SJCRH30 (cell line): ENCODE measurements around the gene KLHL40. TPM values are rescaled to one million over a fixed set of nuclear protein-coding genes. Genes with fewer than 3 reads are reported as not detected.

ENCODE experiments used
- DNase-seq, 2 experiments: peaks; one replicate each; pipeline ENCODE4 v3.0.0-alpha.2; 2015 to 2020
- H3K27ac ChIP-seq: fragments of 250-450 bp; sonication (Bioruptor Pico); 2 replicates; pipeline ENCODE4 v1.5.1; 2020; ENCODE audit warnings: mild to moderate bottlenecking, moderate library complexity
- H3K27me3 ChIP-seq: fragments of 250-450 bp; sonication (Bioruptor Pico); 2 replicates; pipeline ENCODE4 v1.5.1; 2020; ENCODE audit warnings: mild to moderate bottlenecking, moderate library complexity
- H3K36me3 ChIP-seq: fragments of 250-450 bp; sonication (Bioruptor Pico); 2 replicates; pipeline ENCODE4 v1.5.1; 2020; ENCODE audit warnings: mild to moderate bottlenecking, moderate library complexity
- H3K4me1 ChIP-seq: fragments of 250-450 bp; sonication (Bioruptor Pico); 2 replicates; pipeline ENCODE4 v1.5.1; 2020; ENCODE audit warnings: mild to moderate bottlenecking, moderate library complexity
- H3K4me3 ChIP-seq: fragments of 250-450 bp; sonication (Bioruptor Pico); 2 replicates; pipeline ENCODE4 v1.5.1; 2020; ENCODE audit warnings: mild to moderate bottlenecking, moderate library complexity
- H3K9me3 ChIP-seq: fragments of 250-450 bp; sonication (Bioruptor Pico); replicated peaks from 2 replicates; pipeline ENCODE4 v1.5.1; 2020; ENCODE audit warnings: mild to moderate bottlenecking, moderate library complexity
- total RNA-seq: library from RNA; depleted of rRNA; stranded (reverse); fragments of >200 nt; shearing (Covaris generic); gene quantifications from 2 replicates; pipeline ENCODE4 v1.2.3, GENCODE V29; 2014

The KLHL40 gene
- total RNA-seq, 1 experiment from 2014 or later: 0.59 TPM

DNA sequence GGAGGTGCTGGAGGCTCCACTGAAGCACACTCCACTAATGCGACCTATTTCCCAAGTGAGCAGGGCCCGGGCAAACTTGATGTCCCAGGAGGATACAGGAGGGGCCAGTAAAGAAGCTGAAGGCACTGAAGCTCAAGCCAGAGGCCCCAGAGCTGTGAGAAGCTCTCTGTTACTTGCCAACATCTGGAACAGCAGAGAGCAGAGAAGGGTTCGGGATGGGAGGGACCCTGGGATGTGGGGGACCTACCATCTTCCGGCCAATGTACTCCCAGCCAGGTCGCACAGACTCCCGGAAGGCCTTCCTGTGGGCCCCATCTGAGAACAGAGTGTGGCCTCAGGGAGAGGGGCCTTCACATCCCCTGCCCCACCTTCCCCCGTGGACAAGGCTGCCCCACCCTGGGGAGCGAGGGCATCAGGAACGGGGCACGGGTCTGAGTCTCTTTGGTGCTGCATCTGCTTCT, 14.2 kb downstream of the KLHL40 start:
- Histone ChIP-seq H3K9me3 (no peaks in the 10 kb centered on the region), H3K4me3 (no peak overlapping the region), H3K36me3 (no peaks in the 10 kb centered on the region), H3K4me1 (no peaks in the 10 kb centered on the region; the same call in 1 of the 2 replicates), H3K27me3 (no peaks in the 10 kb centered on the region), H3K27ac (no peak overlapping the region)
- DNase-seq: no peak

- H3K9me3 ChIP-seq: no peaks in the 10 kb centered on the region
- no peak for DNase-seq
- no peak overlapping the region for H3K4me3 ChIP-seq
- H3K4me1 ChIP-seq: no peaks in the 10 kb centered on the region; the same call in 1 of the 2 replicates
- H3K27me3 ChIP-seq: no peaks in the 10 kb centered on the region
- H3K27ac ChIP-seq: no peak overlapping the region
- H3K36me3 ChIP-seq: no peaks in the 10 kb centered on the region
Observed at GRCh38 chr3:42700366-42701288, 15.3 kb downstream of the KLHL40 start.

DNA sequence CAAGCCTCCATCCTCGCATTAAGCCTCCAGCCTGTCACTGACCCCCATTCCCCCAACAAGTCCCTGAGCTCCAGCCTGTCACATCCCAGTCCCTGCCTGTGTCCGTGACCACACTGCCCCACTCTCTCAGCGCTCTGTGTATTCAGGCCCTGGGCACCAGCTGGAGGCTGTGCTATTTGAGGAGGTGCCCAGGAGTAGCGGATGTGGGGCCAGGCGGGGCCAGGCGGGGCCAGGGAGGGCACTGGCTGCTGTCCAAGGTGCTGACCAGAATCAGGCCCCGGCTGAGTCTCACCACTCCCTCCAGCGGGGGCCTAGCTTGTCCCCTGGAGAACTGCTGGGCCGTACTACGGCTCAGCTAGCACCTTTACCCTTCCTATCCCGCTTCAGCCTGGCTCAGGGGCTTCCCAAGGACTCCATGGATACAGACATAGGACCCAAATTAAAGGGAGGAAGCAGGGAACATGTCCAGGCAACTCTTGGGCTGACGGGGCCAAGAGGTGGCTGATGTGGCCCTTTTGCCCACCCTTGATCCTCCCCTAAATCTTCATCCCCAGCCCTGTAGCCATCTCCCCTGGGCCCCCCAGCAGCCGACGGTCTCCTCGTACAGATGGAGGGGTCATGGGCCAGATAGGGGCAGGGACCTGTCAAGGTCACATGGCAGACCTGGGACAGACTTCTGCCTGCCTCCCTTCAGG, 16.2 kb downstream of the KLHL40 start:
- peak; percentile 66 to 74 for DNase-seq

GRCh38 chr3:42702066-42702951, 17.0 kb downstream of the KLHL40 start, which contains the start of gene HHATL:
Gene HHATL, minus strand, starts transcription at chr3:42702798. Its CDS starts 1,972 bp downstream, at chr3:42700826.
- Histone ChIP-seq H3K9me3 (no peaks in the 10 kb centered on the region), H3K4me3 (no peak within 1 kb of the TSS), H3K27me3 (no peaks in the 10 kb centered on the region), H3K4me1 (no peaks in the 10 kb centered on the region; the same call in 1 of the 2 replicates), H3K27ac (no peak within 1 kb of the TSS), H3K36me3 (no peaks in the 10 kb centered on the region)
- no peak for DNase-seq

More for the DNA sequence above, 16.2 kb downstream of the KLHL40 start:
- Histone ChIP-seq H3K27ac (no peak overlapping the region), H3K36me3 (no peaks in the 10 kb centered on the region), H3K9me3 (no peaks in the 10 kb centered on the region), H3K27me3 (no peaks in the 10 kb centered on the region), H3K4me1 (no peaks in the 10 kb centered on the region; the same call in 1 of the 2 replicates), H3K4me3 (no peak overlapping the region)

- no peak for DNase-seq
- no peaks in the 10 kb centered on the region for H3K27me3 ChIP-seq
- H3K4me3 ChIP-seq: no peak overlapping the region
- H3K9me3 ChIP-seq: no peaks in the 10 kb centered on the region
- no peak overlapping the region for H3K27ac ChIP-seq
- H3K4me1 ChIP-seq: no peaks in the 10 kb centered on the region; the same call in 1 of the 2 replicates
- H3K36me3 ChIP-seq: no peaks in the 10 kb centered on the region
Observed at GRCh38 chr3:42702982-42703694, 17.8 kb downstream of the KLHL40 start.

DNA sequence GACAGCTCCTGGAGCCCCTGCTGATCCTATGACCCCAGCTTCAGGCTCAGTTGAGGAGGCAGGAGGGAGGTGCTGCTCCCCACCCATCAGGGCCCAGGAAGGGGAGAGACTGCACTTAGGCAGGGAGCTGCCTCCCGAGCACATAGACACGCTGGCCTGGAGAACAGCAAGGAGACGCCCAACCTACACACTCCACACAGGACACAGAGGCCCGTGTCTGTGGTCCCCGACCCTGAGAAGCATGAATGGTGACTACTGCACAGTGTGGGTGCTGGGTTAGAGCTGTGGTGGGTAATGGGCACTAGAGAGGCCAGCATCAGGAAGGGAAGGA, 18.3 kb downstream of the KLHL40 start:
- Histone ChIP-seq H3K36me3 (no peaks in the 10 kb centered on the region), H3K4me1 (no peaks in the 10 kb centered on the region; the same call in 1 of the 2 replicates), H3K27me3 (no peaks in the 10 kb centered on the region), H3K27ac (no peak overlapping the region), H3K9me3 (no peaks in the 10 kb centered on the region), H3K4me3 (no peak overlapping the region)
- no peak for DNase-seq

- no peaks in the 10 kb centered on the region for H3K36me3 ChIP-seq
- H3K9me3 ChIP-seq: no peaks in the 10 kb centered on the region
- H3K27me3 ChIP-seq: no peaks in the 10 kb centered on the region
- no peak overlapping the region for H3K27ac ChIP-seq
- DNase-seq: no peak
- H3K4me1 ChIP-seq: no peaks in the 10 kb centered on the region; the same call in 1 of the 2 replicates
- no peak overlapping the region for H3K4me3 ChIP-seq
Observed at GRCh38 chr3:42704136-42704841, 19.0 kb downstream of the KLHL40 start.

- Histone ChIP-seq H3K4me1 (no peaks in the 10 kb centered on the region; the same call in 1 of the 2 replicates), H3K27ac (no peak overlapping the region), H3K4me3 (no peak overlapping the region), H3K27me3 (no peaks in the 10 kb centered on the region), H3K36me3 (no peaks in the 10 kb centered on the region), H3K9me3 (no peaks in the 10 kb centered on the region)
- no peak for DNase-seq
Observed at GRCh38 chr3:42705058-42705767, 19.9 kb downstream of the KLHL40 start.

GRCh38 chr3:42705962-42706585, 20.7 kb downstream of the KLHL40 start:
- no peaks in the 10 kb centered on the region for H3K27me3 ChIP-seq
- no peak for DNase-seq
- no peaks in the 10 kb centered on the region; the same call in 1 of the 2 replicates for H3K4me1 ChIP-seq
- no peaks in the 10 kb centered on the region for H3K36me3 ChIP-seq
- no peak overlapping the region for H3K27ac ChIP-seq
- no peaks in the 10 kb centered on the region for H3K9me3 ChIP-seq
- H3K4me3 ChIP-seq: no peak overlapping the region

DNA sequence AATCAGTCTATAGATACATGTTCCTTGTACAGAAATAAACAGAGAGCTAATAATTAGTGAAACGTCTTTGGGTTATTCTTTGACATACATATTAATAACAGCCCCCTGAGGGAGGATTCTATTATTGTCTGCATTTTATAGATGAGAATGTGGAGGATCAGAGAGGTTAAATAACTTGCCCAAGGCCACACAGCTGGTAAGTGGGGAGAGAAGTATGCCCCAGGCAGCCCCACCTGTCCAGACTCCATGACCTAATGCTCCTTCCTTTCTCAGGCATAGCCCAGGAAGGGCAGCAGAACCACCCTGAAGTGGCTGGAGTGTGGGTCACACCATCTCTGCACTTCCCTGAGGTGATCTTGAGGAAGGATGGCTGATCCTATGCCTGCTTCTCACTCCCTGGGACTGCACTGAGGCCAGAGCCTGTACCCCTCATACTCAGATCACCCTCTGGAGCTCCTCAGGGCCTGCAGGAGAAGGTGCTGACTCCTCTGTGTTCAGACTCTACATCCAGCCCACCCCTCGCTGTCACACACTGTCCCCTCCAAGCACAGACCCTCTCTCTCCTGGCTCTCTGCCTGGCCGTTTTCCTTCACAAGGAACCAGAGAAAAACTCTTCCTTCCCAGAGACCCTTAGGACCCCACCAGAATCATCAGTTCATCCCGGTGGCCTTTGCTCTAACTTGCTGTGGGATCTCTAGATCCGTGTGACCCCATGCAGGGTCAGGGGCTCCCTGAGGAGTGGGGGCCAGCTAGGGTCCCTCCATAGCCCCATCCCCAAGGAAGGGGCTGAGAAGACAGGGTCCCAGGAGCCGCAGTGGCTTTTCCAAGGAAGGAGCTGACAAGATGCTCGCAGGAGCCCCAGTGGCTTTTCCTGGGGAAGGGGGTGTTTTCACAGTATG, 21.6 kb downstream of the KLHL40 start:
- H3K4me1 ChIP-seq: no peaks in the 10 kb centered on the region
- H3K27ac ChIP-seq: no peak overlapping the region
- H3K9me3 ChIP-seq: no peaks in the 10 kb centered on the region
- no peaks in the 10 kb centered on the region for H3K36me3 ChIP-seq
- no peaks in the 10 kb centered on the region for H3K27me3 ChIP-seq
- no peak overlapping the region for H3K4me3 ChIP-seq
- no peak for DNase-seq

- Histone ChIP-seq H3K4me3 (no peak overlapping the region), H3K27me3 (no peaks in the 10 kb centered on the region), H3K4me1 (no peaks in the 10 kb centered on the region), H3K27ac (no peak overlapping the region), H3K36me3 (no peaks in the 10 kb centered on the region), H3K9me3 (no peaks in the 10 kb centered on the region)
- DNase-seq: no peak
Observed at GRCh38 chr3:42707620-42708355, 22.5 kb downstream of the KLHL40 start.
